WI38 (cell line): ENCODE measurements around the gene OR14I1.

Experiments
- H3K4me3 ChIP-seq: 2 replicates; pipeline ENCODE4 v1.5.1; 2011; ENCODE audit warnings: low read depth, mild to moderate bottlenecking, control low read depth, low read length
- TF ChIP-seq, protein P1 (sequence below): IDR thresholded peaks from 2 replicates; pipeline ENCODE4 v1.5.1; 2012; ENCODE audit warnings: low read depth, mild to moderate bottlenecking, control low read depth, low read length

Gene OR14I1

DNA sequence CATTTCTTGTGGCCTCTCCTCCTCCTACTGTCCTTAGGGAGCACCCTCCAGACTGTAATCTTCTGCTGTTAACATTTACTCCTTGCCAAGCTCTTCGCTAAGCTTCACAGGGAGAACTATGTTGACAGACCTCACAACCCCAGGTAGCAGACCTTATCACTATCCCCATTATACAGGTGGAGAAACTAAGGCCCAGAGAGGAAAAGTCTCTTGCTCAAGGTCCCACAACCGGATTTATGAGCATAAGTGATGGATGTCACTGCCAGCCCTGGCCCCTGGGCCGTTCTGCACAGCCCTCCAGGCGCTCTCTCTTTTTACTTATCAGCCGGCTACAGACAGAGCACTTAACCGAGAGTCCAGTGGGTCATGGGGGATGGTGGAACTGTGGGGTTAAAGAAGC lies 34.9 kb upstream of the OR14I1 start:
- TF ChIP-seq, protein P1, sequence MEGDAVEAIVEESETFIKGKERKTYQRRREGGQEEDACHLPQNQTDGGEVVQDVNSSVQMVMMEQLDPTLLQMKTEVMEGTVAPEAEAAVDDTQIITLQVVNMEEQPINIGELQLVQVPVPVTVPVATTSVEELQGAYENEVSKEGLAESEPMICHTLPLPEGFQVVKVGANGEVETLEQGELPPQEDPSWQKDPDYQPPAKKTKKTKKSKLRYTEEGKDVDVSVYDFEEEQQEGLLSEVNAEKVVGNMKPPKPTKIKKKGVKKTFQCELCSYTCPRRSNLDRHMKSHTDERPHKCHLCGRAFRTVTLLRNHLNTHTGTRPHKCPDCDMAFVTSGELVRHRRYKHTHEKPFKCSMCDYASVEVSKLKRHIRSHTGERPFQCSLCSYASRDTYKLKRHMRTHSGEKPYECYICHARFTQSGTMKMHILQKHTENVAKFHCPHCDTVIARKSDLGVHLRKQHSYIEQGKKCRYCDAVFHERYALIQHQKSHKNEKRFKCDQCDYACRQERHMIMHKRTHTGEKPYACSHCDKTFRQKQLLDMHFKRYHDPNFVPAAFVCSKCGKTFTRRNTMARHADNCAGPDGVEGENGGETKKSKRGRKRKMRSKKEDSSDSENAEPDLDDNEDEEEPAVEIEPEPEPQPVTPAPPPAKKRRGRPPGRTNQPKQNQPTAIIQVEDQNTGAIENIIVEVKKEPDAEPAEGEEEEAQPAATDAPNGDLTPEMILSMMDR = no peak
- no peak overlapping the region for H3K4me3 ChIP-seq

DNA sequence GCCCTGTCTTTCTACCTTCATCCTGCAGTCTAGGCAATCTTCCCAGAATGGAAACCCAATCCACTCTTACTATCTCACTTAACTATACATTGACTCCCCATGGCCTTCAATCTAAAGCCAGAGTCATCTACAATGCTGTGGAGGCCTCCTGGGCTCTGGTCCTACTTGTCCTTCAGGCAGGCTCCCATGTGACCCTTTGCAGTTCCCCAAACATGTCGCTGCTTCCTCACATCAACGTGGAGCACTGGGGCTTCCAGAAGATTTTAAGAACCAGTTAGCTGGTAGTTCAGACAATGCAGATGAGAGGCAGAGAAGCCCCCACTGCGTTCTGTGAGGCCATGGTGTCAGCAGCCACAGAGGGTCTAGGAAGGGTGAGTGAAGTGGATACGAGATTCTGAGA lies 34.4 kb upstream of the OR14I1 start:
- TF ChIP-seq, protein P1 = no peak
- no peak overlapping the region for H3K4me3 ChIP-seq

DNA sequence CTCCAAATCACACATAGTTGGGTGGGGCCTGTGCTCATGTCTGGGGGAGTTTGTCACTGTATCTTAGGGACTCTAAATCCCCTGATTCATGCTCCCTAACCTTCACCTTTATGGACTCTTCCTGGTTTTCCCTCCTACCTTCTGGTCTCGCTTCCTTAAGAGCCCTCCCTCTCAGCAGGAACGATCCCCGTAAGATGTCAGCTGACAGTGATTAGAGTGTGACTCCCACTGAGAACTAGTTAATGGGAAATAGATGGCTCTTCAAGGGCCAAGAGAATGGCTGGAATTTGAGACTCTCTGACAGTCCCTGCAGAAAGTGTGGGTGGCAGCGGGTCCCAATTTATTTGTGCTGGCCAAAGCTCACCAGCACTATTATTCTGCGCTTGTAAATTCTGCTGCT lies 31.0 kb upstream of the OR14I1 start:
- H3K4me3 ChIP-seq = no peak overlapping the region
- TF ChIP-seq, protein P1 = no peak

DNA sequence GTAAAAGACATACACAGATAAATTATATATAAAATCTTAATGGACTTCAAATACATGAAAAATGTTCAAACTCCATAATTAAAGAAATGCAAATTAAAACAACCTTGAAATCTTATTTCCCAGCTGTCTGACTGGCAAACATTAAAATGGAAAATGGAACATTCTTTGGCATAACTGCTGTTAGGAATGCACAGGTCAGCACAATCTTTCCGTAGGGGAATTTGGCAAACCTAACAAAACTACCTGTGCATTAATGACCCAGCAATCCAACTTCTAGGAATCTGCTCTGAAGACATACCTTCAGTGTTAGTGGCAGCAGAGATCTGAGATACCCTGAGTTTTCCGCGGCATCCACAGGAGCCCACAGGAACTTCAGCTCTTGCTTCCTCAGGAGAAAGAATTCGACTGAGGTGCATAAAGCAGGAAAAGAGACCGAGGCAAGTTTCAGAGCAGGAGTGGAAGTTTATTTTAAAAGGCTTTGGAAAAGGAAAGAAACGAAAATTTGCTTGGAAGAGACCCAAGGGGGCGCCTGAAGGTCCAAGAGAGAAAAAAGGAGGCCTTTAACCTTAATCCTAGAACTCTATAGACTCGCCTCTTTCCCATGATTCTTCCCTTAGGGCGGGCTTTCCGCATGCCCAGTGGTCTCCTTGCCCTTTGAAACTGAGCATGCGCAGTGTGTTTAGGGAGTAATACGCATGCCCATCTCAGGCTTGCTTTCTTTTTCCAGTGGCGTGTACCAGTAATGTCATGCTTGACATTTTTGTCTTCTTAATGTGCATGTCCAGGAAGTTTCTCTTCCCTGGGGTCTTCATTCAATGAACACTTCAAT lies 28.2 kb upstream of the OR14I1 start:
- H3K4me3 ChIP-seq = no peak overlapping the region
- TF ChIP-seq, protein P1 = no peak

DNA sequence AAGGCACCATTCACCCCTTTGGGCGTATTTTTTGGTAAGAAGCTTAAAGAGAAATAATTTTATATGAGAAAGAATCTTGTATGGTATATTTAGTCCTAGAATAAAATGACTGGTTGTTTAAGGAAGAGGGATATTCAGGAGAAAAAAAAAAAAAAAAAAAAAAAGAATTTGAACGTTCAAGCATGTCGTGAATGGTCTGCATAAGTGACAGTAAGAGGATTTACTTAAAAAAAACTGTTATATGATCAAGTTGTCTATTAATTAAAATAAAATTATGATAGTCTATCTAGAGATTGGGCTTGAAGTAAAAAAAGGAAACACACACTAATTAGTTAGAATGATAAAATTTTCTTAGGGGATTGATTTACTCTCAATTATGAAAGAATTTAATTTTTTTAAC lies 11.7 kb upstream of the OR14I1 start:
- H3K4me3 ChIP-seq = no peak overlapping the region
- TF ChIP-seq, protein P1 = no peak

DNA sequence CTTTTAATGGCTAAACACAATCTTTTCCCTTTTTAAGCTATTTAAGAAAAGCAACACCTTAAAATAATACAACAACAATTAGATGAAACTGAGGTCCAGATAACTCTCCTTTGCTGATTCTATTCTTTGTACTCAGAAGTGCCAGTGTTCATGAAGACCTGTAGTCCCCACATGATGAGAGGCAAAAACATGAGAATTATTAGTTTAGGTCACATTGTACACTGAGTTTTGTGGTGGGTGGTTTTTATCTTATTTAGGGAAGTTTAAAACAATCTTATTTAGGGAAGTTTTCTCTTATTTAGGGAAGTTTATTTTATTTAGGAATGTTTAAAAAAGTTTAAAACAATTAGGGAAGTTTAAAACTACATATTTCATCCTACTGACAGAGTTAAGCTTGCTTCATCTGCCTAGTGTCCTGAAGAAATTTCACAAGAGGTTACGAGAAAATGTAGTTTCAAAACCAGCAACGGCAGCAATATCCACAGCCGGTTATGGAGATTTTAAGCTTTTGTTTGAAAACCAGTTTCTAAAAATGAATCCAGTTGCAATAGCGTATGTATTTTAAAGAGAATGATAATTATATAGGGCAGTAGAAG lies 7.8 kb upstream of the OR14I1 start:
- H3K4me3 ChIP-seq = no peak overlapping the region
- TF ChIP-seq, protein P1 = no peak

DNA sequence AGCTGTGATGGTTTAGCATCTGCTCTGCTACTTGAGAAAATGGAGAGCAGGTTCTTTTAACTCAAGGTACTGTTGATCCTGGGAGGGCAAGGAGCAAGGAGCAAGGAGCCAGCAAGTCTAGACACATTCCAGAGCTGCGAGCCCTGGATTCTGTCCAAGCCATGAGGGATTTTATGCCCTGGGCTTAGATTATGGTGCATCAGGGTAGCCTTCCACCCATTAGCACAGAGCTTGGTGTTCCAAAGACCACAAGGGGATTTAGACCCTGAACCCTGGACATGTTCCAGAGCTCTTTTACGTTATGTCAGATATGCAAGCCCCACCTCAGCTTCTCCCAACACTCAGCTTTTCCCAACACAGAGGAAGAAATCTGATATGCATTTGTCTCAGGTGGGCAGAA lies 2.0 kb upstream of the OR14I1 start:
- TF ChIP-seq, protein P1 = no peak

More for the DNA sequence above, 2.0 kb upstream of the OR14I1 start:
- no peak overlapping the region for H3K4me3 ChIP-seq
